HepG2 (cell line): ENCODE results near the gene USB1. TPM values are rescaled to one million over a fixed set of nuclear protein-coding genes. Genes with fewer than 3 reads are reported as not detected.

ENCODE experiments used
- ADNP ChIP-seq: sonication (generic); formaldehyde crosslinking; IDR thresholded peaks from 2 replicates; pipeline ENCODE4 v1.4.0; 2020; ENCODE audit warnings: missing genetic modification reagents
- ARNTL ChIP-seq: sonication (generic); formaldehyde crosslinking; IDR thresholded peaks from 2 replicates; pipeline ENCODE4 v1.4.0; 2020; ENCODE audit warnings: mild to moderate bottlenecking, missing genetic modification reagents
- CREB1 ChIP-seq, 2 experiments: fragments of 450-650 bp in 1 of 2; IDR thresholded peaks; 2 replicates each; pipeline ENCODE4 v1.6.1; 2016 to 2017; ENCODE audit warnings: control low read depth in 1 of 2, mild to moderate bottlenecking in 1 of 2, missing compliant biosample characterization in 1 of 2, missing genetic modification characterization in 1 of 2
- FOXM1 ChIP-seq: sonication (generic); formaldehyde crosslinking; IDR thresholded peaks from 2 replicates; pipeline ENCODE4 v1.5.0; 2020; ENCODE audit warnings: missing genetic modification reagents
- FOXP4 ChIP-seq: sonication (generic); formaldehyde crosslinking; IDR thresholded peaks from 2 replicates; pipeline ENCODE4 v1.4.0; 2020; ENCODE audit warnings: missing genetic modification reagents
- GLI4 ChIP-seq: sonication (generic); formaldehyde crosslinking; IDR thresholded peaks from 2 replicates; pipeline ENCODE4 v1.5.1; 2020; ENCODE audit warnings: missing genetic modification reagents, mild to moderate bottlenecking, moderate library complexity, borderline replicate concordance
- HDAC6 ChIP-seq: fragments of 200-600 bp; sonication (generic); IDR thresholded peaks from 2 replicates; pipeline ENCODE4 v1.7.0; 2017; ENCODE audit warnings: mild to moderate bottlenecking, antibody characterized with exemption, low read length, low read depth
- HNF1B ChIP-seq: sonication (generic); formaldehyde crosslinking; IDR thresholded peaks from 2 replicates; pipeline ENCODE4 v1.5.1; 2020; ENCODE audit warnings: mild to moderate bottlenecking, moderate library complexity, missing genetic modification reagents
- MLXIP ChIP-seq: sonication (generic); formaldehyde crosslinking; IDR thresholded peaks from 2 replicates; pipeline ENCODE4 v1.9.0; 2021; ENCODE audit warnings: missing genetic modification reagents, borderline replicate concordance
- PAWR ChIP-seq: sonication (generic); formaldehyde crosslinking; IDR thresholded peaks from 2 replicates; pipeline ENCODE4 v1.4.0; 2020; ENCODE audit warnings: missing genetic modification reagents, mild to moderate bottlenecking, borderline replicate concordance
- RORA ChIP-seq: sonication (generic); formaldehyde crosslinking; IDR thresholded peaks from 2 replicates; pipeline ENCODE4 v1.5.0; 2020; ENCODE audit warnings: mild to moderate bottlenecking, missing genetic modification reagents, moderate library complexity
- SMAD3 ChIP-seq: sonication (generic); formaldehyde crosslinking; IDR thresholded peaks from 2 replicates; pipeline ENCODE4 v1.4.0; 2020; ENCODE audit warnings: missing genetic modification reagents
- SMYD3 ChIP-seq: sonication (generic); formaldehyde crosslinking; IDR thresholded peaks from 2 replicates; pipeline ENCODE4 v1.8.1; 2023; ENCODE audit warnings: mild to moderate bottlenecking, missing genetic modification reagents
- ZNF24 ChIP-seq: fragments of 450-650 bp; IDR thresholded peaks from 2 replicates; pipeline ENCODE4 v1.6.1; 2017; ENCODE audit warnings: antibody characterized with exemption, mild to moderate bottlenecking
- ZNF589 ChIP-seq: sonication (generic); formaldehyde crosslinking; conservative IDR thresholded peaks from 2 replicates; pipeline ENCODE4 v1.8.0; 2022; ENCODE audit warnings: mild to moderate bottlenecking, moderate library complexity, missing genetic modification reagents
- ZNF598 ChIP-seq: sonication (generic); formaldehyde crosslinking; IDR thresholded peaks from 2 replicates; pipeline ENCODE4 v1.5.1; 2020; ENCODE audit warnings: mild to moderate bottlenecking, missing genetic modification reagents, borderline replicate concordance
- ZNF619 ChIP-seq: sonication (generic); formaldehyde crosslinking; IDR thresholded peaks from 2 replicates; pipeline ENCODE4 v1.4.0; 2020; ENCODE audit warnings: mild to moderate bottlenecking, missing genetic modification reagents
- ZNF639 ChIP-seq: conservative IDR thresholded peaks from 2 replicates; pipeline ENCODE4 v1.6.1; 2018; ENCODE audit warnings: missing genetic modification reagents
- ZNF703 ChIP-seq: sonication (generic); formaldehyde crosslinking; IDR thresholded peaks from 2 replicates; pipeline ENCODE4 v1.5.1; 2020; ENCODE audit warnings: missing genetic modification reagents, mild to moderate bottlenecking, moderate library complexity, borderline replicate concordance
- ZNF792 ChIP-seq: IDR thresholded peaks from 2 replicates; pipeline ENCODE4 v1.6.1; 2016
- polyA plus RNA-seq, 8 experiments: library from polyadenylated mRNA; depleted of rRNA in 3 of 8; stranded (reverse) in 7 of 8; unstranded in 1 of 8; fragments of >200 nt; fragmentation: Illumina TruSeq in 4 of 8; extraction: Trizol in 4 of 8; gene quantifications; 2 replicates each; pipeline versions ENCODE4 v1.2.1 to v1.2.3, GENCODE V29; 2011 to 2016; ENCODE audit warnings: low read depth in 4 of 8, missing spikeins in 1 of 8, mixed read lengths in 1 of 8; ENCODE audit not compliant: insufficient read depth in 1 of 8
- total RNA-seq, 5 experiments: library from RNA; depleted of rRNA; stranded (reverse); fragments of >200 nt; fragmentation: Illumina TruSeq; extraction: Trizol; gene quantifications; 2 replicates each; pipeline ENCODE4 v1.2.3, GENCODE V29; 2016; ENCODE audit warnings: low read depth in 1 of 5

The USB1 gene
- total and polyA plus RNA-seq, 2 of the 13 experiments (the other 11 are each of a cell fraction or from before 2014, with no cell fraction given) = 16.7 to 65.4 TPM

- TF ChIP-seq PAWR (CRISPR knock-in tag) = 0 out of 2 replicates have a peak, but pooled peaks have one; percentile 22
- peak; percentile 20; the same call in 1 of the 2 replicates for TF ChIP-seq ZNF619
- TF ChIP-seq CREB1 (IDR thresholded peaks at IDR 0.05) = no peak
- TF ChIP-seq CREB1 (CRISPR knock-in tag; IDR thresholded peaks at IDR 0.05) = no peak
- no peak for TF ChIP-seq SMAD3
- TF ChIP-seq ZNF589 (CRISPR knock-in tag) = no peak
- no peak for TF ChIP-seq MLXIP
- no peak; the same call in 1 of the 2 replicates for TF ChIP-seq ZNF639
- no peak for TF ChIP-seq RORA (CRISPR knock-in tag)
- TF ChIP-seq ZNF598 = peak; percentile 70; the same call in 1 of the 2 replicates
- TF ChIP-seq ARNTL (CRISPR knock-in tag) = peak; percentile 89
- TF ChIP-seq ZNF24 = no peak
- peak; percentile 4; the same call in 1 of the 2 replicates for TF ChIP-seq FOXP4 (CRISPR knock-in tag)
- no peak for TF ChIP-seq HDAC6
- TF ChIP-seq FOXM1 (CRISPR knock-in tag) = no peak
- peak; percentile 84; the same call in 1 of the 2 replicates for TF ChIP-seq ZNF703 (CRISPR knock-in tag)
- TF ChIP-seq ADNP (CRISPR knock-in tag) = 0 out of 2 replicates have a peak, but pooled peaks have one; percentile 37
- TF ChIP-seq GLI4 (CRISPR knock-in tag) = peak; percentile 67; the same call in 1 of the 2 replicates
- TF ChIP-seq HNF1B (CRISPR knock-in tag) = peak; percentile 83; the same call in 1 of the 2 replicates
- TF ChIP-seq SMYD3 (CRISPR knock-in tag) = 0 out of 2 replicates have a peak, but pooled peaks have one; percentile 62
- TF ChIP-seq ZNF792 (CRISPR knock-in tag) = peak; percentile 65; the same call in 1 of the 2 replicates
These were observed at the start of gene USB1 (continued) for GRCh38 chr16:58000706-58001676.
